ENCODE data around the gene CEP44.

The CEP44 gene, protein sequence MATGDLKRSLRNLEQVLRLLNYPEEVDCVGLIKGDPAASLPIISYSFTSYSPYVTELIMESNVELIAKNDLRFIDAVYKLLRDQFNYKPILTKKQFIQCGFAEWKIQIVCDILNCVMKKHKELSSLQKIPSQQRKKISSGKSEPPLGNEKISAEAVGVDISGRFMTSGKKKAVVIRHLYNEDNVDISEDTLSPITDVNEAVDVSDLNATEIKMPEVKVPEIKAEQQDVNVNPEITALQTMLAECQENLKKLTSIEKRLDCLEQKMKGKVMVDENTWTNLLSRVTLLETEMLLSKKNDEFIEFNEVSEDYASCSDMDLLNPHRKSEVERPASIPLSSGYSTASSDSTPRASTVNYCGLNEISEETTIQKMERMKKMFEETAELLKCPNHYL

DNA sequence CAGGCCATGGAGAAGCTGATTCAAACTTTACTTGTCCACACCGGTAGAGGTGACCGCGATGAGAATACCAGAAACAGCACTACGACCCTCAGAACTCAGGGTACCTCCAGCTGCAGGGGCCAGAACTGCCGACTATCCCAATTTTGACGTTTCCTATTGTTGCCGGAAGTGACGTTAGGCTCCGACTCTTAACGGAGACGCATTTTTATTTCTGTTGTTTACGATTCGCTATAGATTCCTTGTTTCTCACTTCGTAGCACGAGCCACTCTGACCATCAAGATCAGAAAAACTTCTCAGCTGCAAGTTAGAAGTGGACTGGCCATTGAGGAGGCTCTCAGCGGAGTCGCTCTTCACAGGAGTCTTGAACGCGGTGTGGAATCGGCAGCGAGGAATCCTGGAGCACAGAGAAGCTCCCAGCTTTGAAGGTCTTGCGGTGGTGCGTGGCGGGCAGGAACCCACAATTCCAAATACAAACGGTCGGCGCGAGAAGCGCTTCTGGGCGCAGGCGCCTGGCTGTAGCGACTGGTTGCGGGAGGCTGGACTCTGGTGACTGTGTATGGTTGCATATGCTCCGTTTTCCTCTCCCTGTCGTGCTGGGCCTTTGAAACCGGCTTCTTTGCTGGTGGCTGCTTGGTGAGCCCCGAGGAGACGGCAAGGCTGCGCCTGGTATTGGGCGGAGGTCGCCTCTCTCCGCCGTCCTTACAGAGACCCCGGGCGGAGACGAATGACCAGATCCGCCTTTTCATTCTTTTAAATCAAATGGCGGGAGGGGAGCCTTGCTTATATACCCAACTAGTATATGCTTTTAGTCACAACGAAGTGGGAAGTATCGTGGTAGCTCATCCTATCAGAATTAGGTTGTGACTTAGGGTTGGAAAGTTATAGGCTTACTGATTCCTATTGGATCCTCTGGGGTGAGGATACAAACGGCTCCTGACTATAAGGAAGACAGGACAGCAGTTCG lies at the start of gene CEP44, which contains the start of gene FBXO8:
Gene CEP44, plus strand, starts transcription at position 405 of the 965 bp plus-strand sequence. CDS start 15,211 bp downstream, outside the sequence.
Gene FBXO8, minus strand, starts transcription at position 161 of the 965 bp plus-strand sequence. CDS start 20,575 bp downstream, outside the sequence.
- peak; percentile 63 for DNase-seq (ENCODE audit: low spot score)
- in situ Hi-C loops (cut with MboI; ENCODE audit: low sequenced_read_pairs, unreplicated experiment), result no loop called here
- TF ChIP-seq, protein P1, sequence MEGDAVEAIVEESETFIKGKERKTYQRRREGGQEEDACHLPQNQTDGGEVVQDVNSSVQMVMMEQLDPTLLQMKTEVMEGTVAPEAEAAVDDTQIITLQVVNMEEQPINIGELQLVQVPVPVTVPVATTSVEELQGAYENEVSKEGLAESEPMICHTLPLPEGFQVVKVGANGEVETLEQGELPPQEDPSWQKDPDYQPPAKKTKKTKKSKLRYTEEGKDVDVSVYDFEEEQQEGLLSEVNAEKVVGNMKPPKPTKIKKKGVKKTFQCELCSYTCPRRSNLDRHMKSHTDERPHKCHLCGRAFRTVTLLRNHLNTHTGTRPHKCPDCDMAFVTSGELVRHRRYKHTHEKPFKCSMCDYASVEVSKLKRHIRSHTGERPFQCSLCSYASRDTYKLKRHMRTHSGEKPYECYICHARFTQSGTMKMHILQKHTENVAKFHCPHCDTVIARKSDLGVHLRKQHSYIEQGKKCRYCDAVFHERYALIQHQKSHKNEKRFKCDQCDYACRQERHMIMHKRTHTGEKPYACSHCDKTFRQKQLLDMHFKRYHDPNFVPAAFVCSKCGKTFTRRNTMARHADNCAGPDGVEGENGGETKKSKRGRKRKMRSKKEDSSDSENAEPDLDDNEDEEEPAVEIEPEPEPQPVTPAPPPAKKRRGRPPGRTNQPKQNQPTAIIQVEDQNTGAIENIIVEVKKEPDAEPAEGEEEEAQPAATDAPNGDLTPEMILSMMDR (IDR thresholded peaks at IDR 0.05; ENCODE audit: borderline replicate concordance, control extremely low read depth, extremely low read depth, insufficient read depth, missing control alignments), result no peak

DNA sequence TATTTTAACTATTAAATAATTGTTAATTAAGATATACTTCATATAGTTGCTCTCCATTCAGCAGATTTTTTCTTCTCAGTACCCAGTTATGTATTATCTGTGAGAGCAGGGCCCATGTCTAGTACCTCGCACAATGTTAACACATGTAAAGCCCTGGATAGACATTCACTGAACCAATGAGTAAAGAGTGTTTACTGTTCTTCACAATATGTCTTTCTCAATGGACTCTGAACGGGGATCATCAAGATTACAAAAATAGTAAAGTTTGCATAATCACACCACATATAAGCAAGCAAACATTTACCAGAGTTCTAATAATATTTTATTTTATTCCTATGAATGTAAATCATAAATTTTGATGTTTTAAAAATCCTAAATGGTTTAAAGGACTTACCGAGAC lies 47.4 kb upstream of the CEP44 start:
- TF ChIP-seq, protein P1 (IDR thresholded peaks at IDR 0.05; ENCODE audit: borderline replicate concordance, control extremely low read depth, extremely low read depth, insufficient read depth, missing control alignments), result no peak
- DNase-seq (ENCODE audit: low spot score), result no peak
- in situ Hi-C loops (cut with MboI; ENCODE audit: low sequenced_read_pairs, unreplicated experiment), result no loop called here

DNA sequence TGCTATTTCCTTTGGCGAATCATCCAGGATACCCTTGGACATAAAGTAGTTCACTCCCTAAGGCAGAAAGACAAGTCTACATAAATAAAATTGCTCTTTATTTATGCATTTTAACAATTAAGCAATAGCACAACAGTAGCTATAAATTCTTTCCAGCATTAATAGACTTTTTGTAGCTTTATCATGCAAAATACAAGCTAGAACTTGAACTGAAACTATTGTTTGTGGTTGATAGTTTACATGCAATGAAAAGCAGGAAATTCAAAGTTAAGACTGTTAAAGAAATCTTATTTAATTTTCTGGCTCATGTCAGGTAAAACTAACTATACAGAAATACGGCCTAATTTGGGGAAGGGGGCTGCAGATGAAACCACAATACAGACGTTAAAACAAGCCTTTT lies 42.5 kb upstream of the CEP44 start:
- TF ChIP-seq, protein P1 (IDR thresholded peaks at IDR 0.05; ENCODE audit: borderline replicate concordance, control extremely low read depth, extremely low read depth, insufficient read depth, missing control alignments), result no peak
- in situ Hi-C loops (cut with MboI; ENCODE audit: low sequenced_read_pairs, unreplicated experiment), result no loop called here

DNA sequence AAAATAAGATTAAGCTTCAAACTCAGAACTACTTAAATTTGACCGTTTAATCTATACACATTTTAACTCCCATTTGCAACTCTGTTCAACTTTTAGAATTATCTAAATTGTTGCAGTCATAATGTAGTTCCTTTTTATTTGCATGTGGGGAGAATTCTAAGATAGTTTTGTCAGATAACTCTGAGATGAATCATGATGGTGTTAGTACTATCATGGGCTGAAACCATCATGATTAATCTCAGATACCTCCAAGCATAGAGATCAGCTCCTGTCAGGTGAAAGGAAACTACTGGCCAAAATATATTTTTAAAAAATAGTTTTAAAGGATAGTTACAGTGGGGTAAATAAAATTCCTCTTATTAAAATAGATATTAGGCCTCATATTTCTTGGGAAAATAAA lies 39.3 kb upstream of the CEP44 start:
- in situ Hi-C loops (cut with MboI; ENCODE audit: low sequenced_read_pairs, unreplicated experiment), result no loop called here

More for the DNA sequence above, 42.5 kb upstream of the CEP44 start:
- no peak for DNase-seq (ENCODE audit: low spot score)

DNA sequence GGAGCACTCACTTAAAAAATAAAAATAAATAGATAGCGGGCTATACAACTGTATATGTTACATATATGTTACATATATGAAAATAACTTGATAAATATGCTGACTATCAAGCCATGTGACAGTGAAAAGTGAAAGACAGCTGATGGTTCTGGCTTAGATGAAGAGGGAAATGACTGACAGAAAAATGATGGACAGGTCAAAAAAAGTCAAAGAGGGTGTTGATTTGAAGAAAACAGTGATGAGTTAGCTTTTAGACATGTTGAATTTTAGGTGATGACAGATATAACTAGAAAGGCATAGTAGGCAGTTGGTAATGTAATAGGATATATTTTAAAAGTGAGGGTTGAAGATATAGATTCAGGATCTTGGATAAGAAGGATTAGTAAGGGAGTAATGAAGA lies 38.0 kb upstream of the CEP44 start:
- DNase-seq (ENCODE audit: low spot score), result no peak
- TF ChIP-seq, protein P1 (IDR thresholded peaks at IDR 0.05; ENCODE audit: borderline replicate concordance, control extremely low read depth, extremely low read depth, insufficient read depth, missing control alignments), result no peak
- in situ Hi-C loops (cut with MboI; ENCODE audit: low sequenced_read_pairs, unreplicated experiment), result no loop called here

More for the DNA sequence above, 39.3 kb upstream of the CEP44 start:
- TF ChIP-seq, protein P1 (IDR thresholded peaks at IDR 0.05; ENCODE audit: borderline replicate concordance, control extremely low read depth, extremely low read depth, insufficient read depth, missing control alignments), result no peak
- DNase-seq (ENCODE audit: low spot score), result no peak

DNA sequence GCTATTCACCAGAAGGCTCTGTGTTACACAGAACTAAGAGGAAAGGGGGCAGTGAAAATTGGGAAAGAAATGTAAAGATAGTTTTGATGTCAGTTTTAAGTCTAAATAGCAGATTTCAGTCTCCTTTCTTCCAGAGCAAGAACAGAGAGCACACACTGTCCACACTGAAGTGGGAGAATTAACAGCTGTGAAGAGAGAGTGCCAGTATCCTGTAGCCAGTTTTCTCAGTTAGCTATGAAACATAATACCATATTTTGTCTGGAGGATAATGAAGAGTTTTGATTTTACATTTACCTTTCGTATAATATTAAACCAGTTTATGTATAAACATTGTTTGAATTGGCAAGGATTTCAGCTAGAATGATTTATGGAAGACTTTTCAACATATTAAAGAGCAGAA lies 35.3 kb upstream of the CEP44 start:
- TF ChIP-seq, protein P1 (IDR thresholded peaks at IDR 0.05; ENCODE audit: borderline replicate concordance, control extremely low read depth, extremely low read depth, insufficient read depth, missing control alignments), result no peak
- in situ Hi-C loops (cut with MboI; ENCODE audit: low sequenced_read_pairs, unreplicated experiment), result no loop called here
- DNase-seq (ENCODE audit: low spot score), result no peak

Measured in GM13976 (cell line).